A549 (cell line): ENCODE results near the gene NDUFS3. TPM values are rescaled to one million over a fixed set of nuclear protein-coding genes. Genes with fewer than 3 reads are reported as not detected.

ENCODE experiments used
- ATAC-seq, 2 experiments: fragments of 200-7000 bp in 1 of 2; fragments of >200 bp in 1 of 2; cut with Nextera tagmentation in 1 of 2; cut with Tn5 transposase in 1 of 2; 3 replicates each; pipeline versions ENCODE4 v1.8.0 to v1.9.1; 2018 to 2020; ENCODE audit warnings: mild to moderate bottlenecking in 1 of 2, moderate library complexity in 1 of 2
- CTCF ChIA-PET: fragments of 300-600 bp; sonication (Branson Sonifier 250); formaldehyde crosslinking; extraction: SDS; loops from one replicate; lab custom pipeline; 2021; ENCODE audit warnings: antibody characterized with exemption, inconsistent platforms; lab: Yijun Ruan, JAX
- POLR2A ChIA-PET: fragments of 350-600 bp; formaldehyde crosslinking; extraction: SDS; loops from one replicate; lab custom pipeline; 2021; ENCODE audit warnings: antibody characterized with exemption, inconsistent platforms; lab: Yijun Ruan, JAX
- DNase-seq, 2 experiments: peaks; one replicate each; pipeline versions ENCODE4 v3.0.0 to v3.0.0-alpha.2; 2011 to 2016; ENCODE audit warnings: low read depth in 1 of 2, low spot score in 1 of 2
- FAIRE-seq: peaks from 2 replicates; lab custom pipeline; 2011; peaks lifted over from hg19 to GRCh38; lab: Jason Lieb, UNC
- H3K27ac ChIP-seq, 2 experiments: fragments of >200 bp; sonication (Bioruptor Twin); formaldehyde crosslinking; 3 replicates each; pipeline ENCODE4 v1.5.1; 2016 to 2017
- H3K4me1 ChIP-seq: fragments of >200 bp; sonication (Bioruptor Twin); formaldehyde crosslinking; 3 replicates; pipeline ENCODE4 v1.6.1; 2016
- H3K4me2 ChIP-seq: fragments of >200 bp; sonication (Bioruptor Twin); formaldehyde crosslinking; 3 replicates; pipeline ENCODE4 v1.6.1; 2016
- H3K4me3 ChIP-seq: fragments of >200 bp; sonication (Bioruptor Twin); formaldehyde crosslinking; 3 replicates; pipeline ENCODE4 v1.5.1; 2016
- H3K9me3 ChIP-seq: fragments of >200 bp; sonication (Bioruptor Twin); formaldehyde crosslinking; 3 replicates; pipeline ENCODE4 v1.6.1; 2016
- CBX2 ChIP-seq: fragments of 200-600 bp; sonication (generic); IDR thresholded peaks from 2 replicates; pipeline ENCODE4 v1.6.1; 2016; ENCODE audit warnings: low read depth, mild to moderate bottlenecking, borderline replicate concordance
- CHD4 ChIP-seq: fragments of 200-600 bp; sonication (generic); IDR thresholded peaks from 2 replicates; pipeline ENCODE4 v1.6.1; 2016; ENCODE audit warnings: antibody characterized with exemption, mild to moderate bottlenecking, borderline replicate concordance
- CTCF ChIP-seq: fragments of >200 bp; sonication (Bioruptor Twin); formaldehyde crosslinking; IDR thresholded peaks from 3 replicates; pipeline ENCODE4 v1.5.1; 2016
- GATA3 ChIP-seq: IDR thresholded peaks from 2 replicates; pipeline ENCODE4 v1.6.1; 2012; ENCODE audit warnings: borderline replicate concordance
- HDAC2 ChIP-seq: fragments of 200-600 bp; sonication (generic); IDR thresholded peaks from 2 replicates; pipeline ENCODE4 v1.6.1; 2016
- JUNB ChIP-seq: fragments of >200 bp; sonication (Bioruptor Twin); formaldehyde crosslinking; IDR thresholded peaks from 2 replicates; pipeline ENCODE4 v1.6.1; 2016
- NFE2L2 ChIP-seq: fragments of 150-350 bp; conservative IDR thresholded peaks from 2 replicates; pipeline ENCODE4 v1.6.1; 2014; ENCODE audit warnings: low read length
- NPAS2 ChIP-seq: fragments of 250-450 bp; sonication (Bioruptor Pico); IDR thresholded peaks from 2 replicates; pipeline ENCODE4 v1.8.0; 2022; ENCODE audit warnings: mild to moderate bottlenecking, moderate library complexity, borderline replicate concordance
- POLR2A ChIP-seq: IDR thresholded peaks from 2 replicates; pipeline ENCODE4 v1.6.1; 2012; ENCODE audit warnings: mild to moderate bottlenecking, low read length
- POLR2AphosphoS2 ChIP-seq: conservative IDR thresholded peaks from 2 replicates; pipeline ENCODE4 v1.6.1; 2012; ENCODE audit warnings: low read length, improper control_type of control experiment, inconsistent platforms
- RAD21 ChIP-seq, 2 experiments: fragments of >200 bp in 1 of 2; sonication (Bioruptor Twin) in 1 of 2; formaldehyde crosslinking in 1 of 2; IDR thresholded peaks in 1 of 2; conservative IDR thresholded peaks in 1 of 2; 2 replicates in 1 of 2; 3 replicates in 1 of 2; pipeline ENCODE4 v1.6.1; 2012 to 2018; ENCODE audit warnings: inconsistent platforms in 1 of 2
- RARB ChIP-seq: fragments of 250-450 bp; sonication (Bioruptor Pico); IDR thresholded peaks from 2 replicates; pipeline ENCODE4 v1.8.0; 2021; ENCODE audit warnings: mild to moderate bottlenecking, moderate library complexity
- RFX5 ChIP-seq: fragments of 450-650 bp; IDR thresholded peaks from 2 replicates; pipeline ENCODE4 v1.7.1; 2014; ENCODE audit warnings: antibody characterized with exemption, mild to moderate bottlenecking, moderate library complexity
- RNF2 ChIP-seq: fragments of 200-600 bp; sonication (generic); IDR thresholded peaks from 2 replicates; pipeline ENCODE4 v1.6.1; 2016; ENCODE audit warnings: low read depth, mild to moderate bottlenecking, antibody characterized with exemption, moderate library complexity, borderline replicate concordance
- SMC3 ChIP-seq: fragments of >200 bp; sonication (Bioruptor Twin); formaldehyde crosslinking; IDR thresholded peaks from 3 replicates; pipeline ENCODE4 v1.6.1; 2018; ENCODE audit warnings: inconsistent platforms
- TP53 ChIP-seq: fragments of 250-450 bp; sonication (Bioruptor Pico); IDR thresholded peaks from 2 replicates; pipeline ENCODE4 v1.5.0; 2021; ENCODE audit warnings: mild to moderate bottlenecking, moderate library complexity
- ZNF302 ChIP-seq: fragments of 250-450 bp; sonication (Bioruptor Pico); IDR thresholded peaks from 2 replicates; pipeline ENCODE4 v1.9.0; 2021; ENCODE audit warnings: inconsistent platforms, mild to moderate bottlenecking, moderate library complexity
- WGBS: methylation state at CpG from one replicate; pipeline ENCODE4 v1.1.6; 2017; ENCODE audit errors: missing lambda C conversion rate; 5-methylcytosine and 5-hydroxymethylcytosine counted together
- polyA plus RNA-seq, 4 experiments: library from polyadenylated mRNA; depleted of rRNA in 3 of 4; stranded (reverse); fragments of >200 nt; fragmentation: RNase III in 1 of 4; extraction: RNeasy Plus Mini Kit Qiagen cat#74134 plus additional on column Dnase treatment in 1 of 4; gene quantifications; 2 replicates in 3 of 4; 3 replicates in 1 of 4; pipeline ENCODE4 v1.2.3, GENCODE V29; 2011 to 2017
- TF ChIP-seq, protein P1 (sequence below): IDR thresholded peaks from 2 replicates; pipeline ENCODE4 v1.6.1; 2012
- TF ChIP-seq, protein P2 (sequence below): fragments of 250-450 bp; sonication (Bioruptor Pico); IDR thresholded peaks from 2 replicates; pipeline ENCODE4 v1.5.0; 2021; ENCODE audit warnings: mild to moderate bottlenecking, moderate library complexity, borderline replicate concordance

Gene NDUFS3
- polyA plus RNA-seq, 2 of the 4 experiments (the other 2 are of a cell fraction): 142 to 156 TPM

- no peak overlapping the region for H3K27ac ChIP-seq
Observed at GRCh38 chr11:47536915-47537314, 42.0 kb upstream of the NDUFS3 start.

GRCh38 chr11:47538741-47539565 lies 39.9 kb upstream of the NDUFS3 start:
- DNase-seq (no peak), FAIRE-seq (no peak), ATAC-seq (no peak)
- no peak overlapping the region for H3K27ac ChIP-seq
- peaks cover 35% of the 10 kb centered on the region for H3K4me1 ChIP-seq
- POLR2A ChIA-PET: interaction anchor here (0.6 kb wide), 1 partner anchor 44 kb away, joined by 3 read pairs; no protein-coding TSS in a partner anchor
- WGBS: 87% methylated on average over 10 of the region's 10 CpGs
- H3K4me2 ChIP-seq: no peak overlapping the region
- no peaks in the 10 kb centered on the region for H3K9me3 ChIP-seq
- no peak overlapping the region for H3K4me3 ChIP-seq
- no peak for TF ChIP-seq GATA3
- no peak for TF ChIP-seq CHD4
- TF ChIP-seq, protein P1, sequence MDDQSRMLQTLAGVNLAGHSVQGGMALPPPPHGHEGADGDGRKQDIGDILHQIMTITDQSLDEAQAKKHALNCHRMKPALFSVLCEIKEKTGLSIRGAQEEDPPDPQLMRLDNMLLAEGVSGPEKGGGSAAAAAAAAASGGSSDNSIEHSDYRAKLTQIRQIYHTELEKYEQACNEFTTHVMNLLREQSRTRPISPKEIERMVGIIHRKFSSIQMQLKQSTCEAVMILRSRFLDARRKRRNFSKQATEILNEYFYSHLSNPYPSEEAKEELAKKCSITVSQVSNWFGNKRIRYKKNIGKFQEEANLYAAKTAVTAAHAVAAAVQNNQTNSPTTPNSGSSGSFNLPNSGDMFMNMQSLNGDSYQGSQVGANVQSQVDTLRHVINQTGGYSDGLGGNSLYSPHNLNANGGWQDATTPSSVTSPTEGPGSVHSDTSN: no peak
- no peak for TF ChIP-seq CTCF
- TF ChIP-seq ZNF302 (CRISPR knock-in tag): no peak
- no peak for TF ChIP-seq NFE2L2
- no peak for TF ChIP-seq POLR2A
- TF ChIP-seq RFX5: no peak
- TF ChIP-seq HDAC2: no peak
- TF ChIP-seq POLR2AphosphoS2: no peak
- TF ChIP-seq RNF2: no peak
- TF ChIP-seq, protein P2, sequence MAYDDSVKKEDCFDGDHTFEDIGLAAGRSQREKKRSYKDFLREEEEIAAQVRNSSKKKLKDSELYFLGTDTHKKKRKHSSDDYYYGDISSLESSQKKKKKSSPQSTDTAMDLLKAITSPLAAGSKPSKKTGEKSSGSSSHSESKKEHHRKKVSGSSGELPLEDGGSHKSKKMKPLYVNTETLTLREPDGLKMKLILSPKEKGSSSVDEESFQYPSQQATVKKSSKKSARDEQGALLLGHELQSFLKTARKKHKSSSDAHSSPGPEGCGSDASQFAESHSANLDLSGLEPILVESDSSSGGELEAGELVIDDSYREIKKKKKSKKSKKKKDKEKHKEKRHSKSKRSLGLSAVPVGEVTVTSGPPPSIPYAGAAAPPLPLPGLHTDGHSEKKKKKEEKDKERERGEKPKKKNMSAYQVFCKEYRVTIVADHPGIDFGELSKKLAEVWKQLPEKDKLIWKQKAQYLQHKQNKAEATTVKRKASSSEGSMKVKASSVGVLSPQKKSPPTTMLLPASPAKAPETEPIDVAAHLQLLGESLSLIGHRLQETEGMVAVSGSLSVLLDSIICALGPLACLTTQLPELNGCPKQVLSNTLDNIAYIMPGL (CRISPR knock-in tag): no peak
- no peak for TF ChIP-seq JUNB
- TF ChIP-seq TP53 (CRISPR knock-in tag): no peak
- no peak for TF ChIP-seq CBX2
- TF ChIP-seq SMC3: no peak
- no peak for TF ChIP-seq NPAS2
- TF ChIP-seq RAD21 (conservative IDR thresholded peaks at IDR 0.05 in 1 of 2, IDR thresholded peaks at IDR 0.05 in 1 of 2): no peak
- CTCF ChIA-PET: interaction anchor here (1.0 to 6.9 kb wide), 4 partner anchors 9 to 29 kb away, joined by 3 to 41 read pairs (median 4); partner anchors contain the start of gene CELF1

More at GRCh38 chr11:47536915-47537314, 42.0 kb upstream of the NDUFS3 start:
- Histone ChIP-seq H3K4me1 (peaks cover 52% of the 10 kb centered on the region), H3K4me3 (no peak overlapping the region), H3K9me3 (no peaks in the 10 kb centered on the region), H3K4me2 (no peak overlapping the region)
- no peak for FAIRE-seq
- TF ChIP-seq RARB (CRISPR knock-in tag): no peak
- ATAC-seq: no peak
- 98% methylated on average over 3 of the region's 3 CpGs for WGBS
- ChIA-PET CTCF (interaction anchor here (0.6 to 6.9 kb wide), 4 partner anchors 12 to 48 kb away, joined by 3 to 41 read pairs (median 3); partner anchors contain the start of gene CELF1), POLR2A (interaction anchor here (0.7 kb wide), 1 partner anchor 476 kb away, joined by 8 read pairs; no protein-coding TSS in a partner anchor)
- no peak for DNase-seq
